SJSA1 (cell line): ENCODE data around the gene ACSL6. TPM values are rescaled to one million over a fixed set of nuclear protein-coding genes. Genes with fewer than 3 reads are reported as not detected.

Experiments used
- DNase-seq, 2 experiments: peaks; one replicate each; pipeline ENCODE4 v3.0.0-alpha.2; 2015 to 2020; ENCODE audit warnings: low spot score in 2 of 2, low read depth in 1 of 2
- H3K27ac ChIP-seq: fragments of 250-450 bp; sonication (Bioruptor Pico); 2 replicates; pipeline ENCODE4 v1.5.1; 2020; ENCODE audit warnings: mild to moderate bottlenecking, moderate library complexity
- H3K27me3 ChIP-seq: fragments of 250-450 bp; sonication (Bioruptor Pico); replicated peaks from 2 replicates; pipeline ENCODE4 v1.5.1; 2020; ENCODE audit warnings: mild to moderate bottlenecking, moderate library complexity
- H3K36me3 ChIP-seq: fragments of 250-450 bp; sonication (Bioruptor Pico); 2 replicates; pipeline ENCODE4 v1.5.1; 2020; ENCODE audit warnings: mild to moderate bottlenecking
- H3K4me1 ChIP-seq: fragments of 250-450 bp; sonication (Bioruptor Pico); replicated peaks from 2 replicates; pipeline ENCODE4 v1.6.1; 2021; ENCODE audit warnings: mild to moderate bottlenecking
- H3K4me3 ChIP-seq: fragments of 250-450 bp; sonication (Bioruptor Pico); 2 replicates; pipeline ENCODE4 v1.5.1; 2020; ENCODE audit warnings: mild to moderate bottlenecking
- H3K9me3 ChIP-seq: fragments of 250-450 bp; sonication (Bioruptor Pico); replicated peaks from 2 replicates; pipeline ENCODE4 v1.5.1; 2020; ENCODE audit warnings: mild to moderate bottlenecking
- total RNA-seq: library from RNA; depleted of rRNA; stranded (reverse); fragments of >200 nt; shearing (Covaris generic); gene quantifications from 2 replicates; pipeline ENCODE4 v1.2.3, GENCODE V29; 2014

Gene ACSL6
- total RNA-seq, 1 experiment from 2014 or later, result 0.03 TPM

DNA sequence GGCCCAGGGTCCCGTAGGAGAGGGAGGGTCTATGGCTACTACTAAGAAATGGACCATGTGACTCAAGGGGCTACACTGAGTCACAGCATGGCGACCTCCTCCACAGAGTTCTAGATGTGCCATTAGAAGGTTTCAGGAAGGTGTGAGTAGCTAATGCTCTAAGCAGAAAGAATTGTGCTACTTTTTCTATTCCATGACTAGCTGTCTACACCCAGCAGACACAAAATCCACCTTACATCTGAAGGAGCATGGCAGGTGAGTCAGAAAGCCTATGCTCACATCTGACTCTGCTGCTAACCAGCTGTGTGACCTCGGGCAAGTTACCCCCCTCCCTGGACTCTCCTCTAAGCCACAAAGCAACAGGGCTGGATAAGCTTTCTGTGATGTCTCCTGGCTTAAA lies 51.6 kb downstream of the ACSL6 start:
- Histone ChIP-seq H3K9me3 (no peaks in the 10 kb centered on the region), H3K36me3 (no peaks in the 10 kb centered on the region), H3K27me3 (no peaks in the 10 kb centered on the region), H3K4me1 (no peaks in the 10 kb centered on the region), H3K27ac (no peak overlapping the region), H3K4me3 (no peak overlapping the region)
- DNase-seq, result no peak

DNA sequence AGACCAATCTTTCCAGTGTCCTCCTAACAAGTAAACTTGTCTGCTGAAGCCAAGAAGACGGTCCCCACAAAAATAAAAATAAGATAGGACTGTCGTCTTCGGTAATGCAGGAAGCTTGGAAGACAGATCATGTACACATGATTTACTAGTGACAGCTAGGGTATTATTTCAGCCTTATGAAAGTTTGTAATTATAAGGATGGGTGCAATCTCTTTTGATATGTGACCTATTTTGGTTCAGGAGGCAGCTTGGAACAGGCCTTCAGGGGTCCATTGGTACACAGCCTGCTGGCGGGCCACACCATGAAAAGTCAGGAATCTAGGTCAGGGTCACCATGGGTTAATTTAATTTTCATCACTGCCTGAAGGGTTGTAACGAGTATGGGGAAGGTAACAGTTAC lies 52.3 kb downstream of the ACSL6 start:
- H3K27ac ChIP-seq, result no peak overlapping the region
- H3K4me1 ChIP-seq, result no peaks in the 10 kb centered on the region
- H3K4me3 ChIP-seq, result no peak overlapping the region
- DNase-seq, result no peak
- no peaks in the 10 kb centered on the region for H3K9me3 ChIP-seq
- no peaks in the 10 kb centered on the region for H3K27me3 ChIP-seq
- H3K36me3 ChIP-seq, result no peaks in the 10 kb centered on the region

DNA sequence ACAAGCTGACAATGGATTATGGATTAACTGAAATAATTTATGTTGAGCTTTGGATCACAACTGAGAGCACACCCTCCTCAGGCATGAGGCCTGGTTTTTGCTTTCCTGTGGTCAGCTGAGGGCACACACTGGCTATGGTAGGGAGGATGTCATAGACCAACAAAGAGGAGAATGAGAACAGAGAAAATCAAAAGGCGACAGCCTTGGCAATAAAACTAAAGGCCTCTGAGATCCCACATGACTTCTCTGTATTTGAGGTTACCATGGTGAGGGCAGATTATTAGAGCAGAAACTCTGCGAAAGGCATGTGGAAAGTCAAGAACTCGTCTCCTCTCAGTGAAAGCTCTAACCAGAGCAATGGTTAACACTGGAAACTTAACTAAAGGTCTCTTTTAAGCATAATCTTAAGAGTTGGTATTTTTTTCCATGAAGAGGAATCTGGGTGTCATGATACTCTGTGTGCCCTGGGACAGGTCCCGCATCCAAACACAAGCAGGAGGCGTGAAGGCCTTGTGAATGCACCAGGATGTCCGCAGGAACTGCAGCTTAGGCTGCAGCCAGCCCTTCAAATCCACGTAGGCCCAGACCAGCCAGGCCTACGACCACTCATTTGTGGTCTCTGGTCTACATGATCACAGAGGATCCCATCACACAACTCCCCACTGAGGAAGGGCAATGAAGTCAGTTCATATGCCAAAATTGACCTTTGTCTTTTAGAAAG lies 53.6 kb downstream of the ACSL6 start:
- H3K4me3 ChIP-seq, result no peak overlapping the region
- no peaks in the 10 kb centered on the region for H3K27me3 ChIP-seq
- H3K27ac ChIP-seq, result no peak overlapping the region
- no peaks in the 10 kb centered on the region for H3K36me3 ChIP-seq
- no peaks in the 10 kb centered on the region for H3K9me3 ChIP-seq
- no peaks in the 10 kb centered on the region for H3K4me1 ChIP-seq
- no peak for DNase-seq

DNA sequence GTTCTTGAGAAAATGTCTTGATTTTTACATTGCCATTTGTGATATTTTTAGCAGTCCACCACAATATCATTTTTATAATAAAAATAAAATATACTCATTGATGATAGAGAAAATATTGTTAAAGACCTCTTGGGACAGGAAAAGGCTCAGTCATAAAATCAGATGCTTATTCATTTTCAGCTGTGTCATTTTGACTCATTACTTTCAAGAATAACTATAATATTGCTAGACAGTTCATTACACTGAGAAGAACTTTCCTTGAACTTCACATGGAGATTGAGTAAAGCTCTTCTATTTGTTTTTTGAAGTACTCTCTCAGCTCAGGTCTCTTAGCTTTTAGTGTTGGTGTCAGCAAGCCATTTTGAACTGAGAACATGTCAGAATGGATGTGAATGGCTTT lies 57.5 kb downstream of the ACSL6 start:
- DNase-seq, result no peak
- no peaks in the 10 kb centered on the region for H3K9me3 ChIP-seq
- H3K4me3 ChIP-seq, result no peak overlapping the region
- no peak overlapping the region for H3K27ac ChIP-seq
- H3K36me3 ChIP-seq, result no peaks in the 10 kb centered on the region
- no peaks in the 10 kb centered on the region for H3K4me1 ChIP-seq
- H3K27me3 ChIP-seq, result no peaks in the 10 kb centered on the region; the same call in none of the 2 replicates

GRCh38 chr5:131952301-131952857 lies 59.1 kb downstream of the ACSL6 start:
- H3K27me3 ChIP-seq, result no peaks in the 10 kb centered on the region; the same call in none of the 2 replicates
- no peak overlapping the region for H3K27ac ChIP-seq
- no peak for DNase-seq

DNA sequence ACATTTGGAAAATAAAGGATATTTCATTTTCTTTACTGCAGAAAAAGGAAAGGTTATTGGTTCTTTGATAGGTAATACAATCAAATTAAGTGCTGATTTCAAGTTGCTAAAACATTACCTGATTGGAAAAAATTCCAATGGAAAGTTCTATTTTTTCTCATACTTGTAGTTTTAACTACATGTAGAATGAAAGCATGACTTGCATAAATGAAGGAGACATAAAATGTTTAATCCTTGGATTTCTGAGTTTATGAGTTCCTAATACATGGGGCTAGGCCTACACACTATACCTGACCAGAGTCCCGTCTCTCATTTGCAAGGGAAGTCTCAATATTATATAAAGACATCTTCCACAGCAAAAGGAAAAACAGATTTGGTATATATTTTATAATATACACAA lies 60.8 kb downstream of the ACSL6 start:
- no peak overlapping the region for H3K27ac ChIP-seq
- H3K27me3 ChIP-seq, result no peaks in the 10 kb centered on the region; the same call in none of the 2 replicates
- DNase-seq, result no peak
- H3K4me1 ChIP-seq, result no peaks in the 10 kb centered on the region
- H3K9me3 ChIP-seq, result no peaks in the 10 kb centered on the region
- no peaks in the 10 kb centered on the region for H3K36me3 ChIP-seq
- H3K4me3 ChIP-seq, result no peak overlapping the region

More at GRCh38 chr5:131952301-131952857, 59.1 kb downstream of the ACSL6 start:
- no peaks in the 10 kb centered on the region for H3K36me3 ChIP-seq
- H3K4me3 ChIP-seq, result no peak overlapping the region
- H3K9me3 ChIP-seq, result no peaks in the 10 kb centered on the region
- H3K4me1 ChIP-seq, result no peaks in the 10 kb centered on the region

DNA sequence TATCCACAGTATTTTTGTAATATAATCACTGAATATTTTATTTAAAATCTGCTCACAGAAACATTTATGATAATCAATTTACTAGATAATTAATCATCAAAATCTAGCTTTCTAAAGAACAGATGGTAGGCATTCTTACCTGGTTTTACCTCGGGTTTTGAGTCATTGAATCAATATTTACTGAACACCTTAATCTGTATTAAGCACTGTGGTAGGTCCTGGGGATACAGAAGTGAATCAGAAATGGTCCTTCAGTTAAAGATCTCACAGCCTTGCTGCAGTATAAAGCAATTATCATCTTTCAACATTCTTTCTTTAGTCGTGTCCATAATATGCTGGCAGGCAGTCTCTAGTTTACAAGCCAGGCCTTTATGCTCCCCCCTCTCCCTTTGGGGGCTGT lies 64.0 kb downstream of the ACSL6 start:
- Histone ChIP-seq H3K4me3 (no peak overlapping the region), H3K36me3 (no peaks in the 10 kb centered on the region), H3K4me1 (no peaks in the 10 kb centered on the region), H3K9me3 (no peaks in the 10 kb centered on the region), H3K27ac (no peak overlapping the region), H3K27me3 (no peaks in the 10 kb centered on the region; the same call in none of the 2 replicates)
- DNase-seq, result no peak

- no peaks in the 10 kb centered on the region for H3K9me3 ChIP-seq
- no peaks in the 10 kb centered on the region for H3K36me3 ChIP-seq
- H3K4me3 ChIP-seq, result no peak within 1 kb of the TSS
- no peak for DNase-seq
- H3K4me1 ChIP-seq, result no peaks in the 10 kb centered on the region
- H3K27ac ChIP-seq, result no peak within 1 kb of the TSS
- H3K27me3 ChIP-seq, result no peaks in the 10 kb centered on the region; the same call in none of the 2 replicates
Observed at GRCh38 chr5:131945551-131946168, 65.8 kb downstream of the ACSL6 start, which contains the start of gene MEIKIN. Gene MEIKIN, minus strand, starts transcription at chr5:131945663. Its CDS starts 158 bp downstream, at chr5:131945505.

DNA sequence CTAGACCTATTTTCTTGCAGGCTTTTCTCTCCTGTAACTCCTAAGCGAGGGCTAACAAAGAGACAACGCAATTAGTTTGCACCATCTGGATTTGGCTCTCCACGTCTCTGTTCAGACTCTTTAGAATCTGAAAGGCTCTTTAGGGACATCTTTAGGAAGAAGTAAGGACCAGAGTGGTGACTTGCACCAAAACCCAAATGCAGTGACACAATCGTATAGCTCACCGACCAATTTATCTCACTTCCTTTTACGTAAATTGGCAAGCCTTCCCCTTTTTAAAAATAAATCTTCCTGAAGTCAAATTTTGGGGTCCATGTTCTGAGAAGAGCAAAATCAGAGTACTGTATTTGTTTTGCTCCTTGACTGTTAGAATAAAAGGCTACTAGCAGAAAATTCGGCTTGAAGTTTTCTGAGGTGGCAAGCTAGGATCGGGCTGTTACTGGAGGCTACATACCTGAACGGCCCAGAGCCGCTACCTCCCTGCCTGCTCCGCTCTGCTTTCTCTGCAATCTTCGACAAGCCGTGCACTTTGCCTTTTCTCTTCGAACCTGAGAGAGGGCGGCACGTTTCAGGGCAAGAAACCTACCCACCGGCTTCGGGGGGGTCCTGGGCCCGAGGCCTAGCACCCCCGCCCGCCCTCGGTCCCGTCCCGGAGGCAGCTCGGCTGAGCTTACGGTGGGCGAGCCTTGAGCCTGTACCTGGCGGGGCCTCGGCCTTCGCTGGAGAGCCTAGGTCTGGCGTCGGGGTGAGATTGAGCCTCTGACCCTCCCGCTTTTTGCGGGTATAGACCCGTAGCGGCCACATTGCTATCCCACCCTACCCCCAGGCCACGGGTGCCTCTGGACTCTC lies 66.5 kb downstream of the ACSL6 start:
- DNase-seq, result no peak
- H3K27me3 ChIP-seq, result peaks cover 5% of the 10 kb centered on the region
- H3K9me3 ChIP-seq, result no peaks in the 10 kb centered on the region
- no peak overlapping the region for H3K27ac ChIP-seq
- H3K36me3 ChIP-seq, result no peaks in the 10 kb centered on the region
- no peaks in the 10 kb centered on the region for H3K4me1 ChIP-seq
- no peak overlapping the region for H3K4me3 ChIP-seq

GRCh38 chr5:131943916-131944315 lies 67.5 kb downstream of the ACSL6 start:
- H3K27me3 ChIP-seq, result peaks cover 10% of the 10 kb centered on the region
- H3K27ac ChIP-seq, result no peak overlapping the region
- H3K4me3 ChIP-seq, result no peak overlapping the region
- no peak for DNase-seq
- H3K9me3 ChIP-seq, result no peaks in the 10 kb centered on the region
- H3K4me1 ChIP-seq, result no peaks in the 10 kb centered on the region
- H3K36me3 ChIP-seq, result no peaks in the 10 kb centered on the region

GRCh38 chr5:131942016-131942415 lies 69.4 kb downstream of the ACSL6 start:
- DNase-seq, result no peak
- Histone ChIP-seq H3K27me3 (peaks cover 10% of the 10 kb centered on the region; the same call in 1 of the 2 replicates), H3K36me3 (no peaks in the 10 kb centered on the region), H3K9me3 (no peaks in the 10 kb centered on the region), H3K27ac (no peak overlapping the region), H3K4me1 (no peaks in the 10 kb centered on the region), H3K4me3 (no peak overlapping the region)

- no peak for DNase-seq
- Histone ChIP-seq H3K27ac (no peak overlapping the region), H3K36me3 (no peaks in the 10 kb centered on the region), H3K27me3 (peaks cover 10% of the 10 kb centered on the region; the same call in 1 of the 2 replicates), H3K4me1 (no peaks in the 10 kb centered on the region), H3K4me3 (no peak overlapping the region), H3K9me3 (no peaks in the 10 kb centered on the region)
Observed at GRCh38 chr5:131939690-131940345, 71.6 kb downstream of the ACSL6 start.

- Histone ChIP-seq H3K36me3 (no peaks in the 10 kb centered on the region), H3K27ac (no peak overlapping the region), H3K27me3 (0 out of 2 replicates have a peak, but pooled peaks cover 3% of the 10 kb centered on the region), H3K4me1 (no peaks in the 10 kb centered on the region), H3K4me3 (no peak overlapping the region), H3K9me3 (no peaks in the 10 kb centered on the region; the same call in 1 of the 2 replicates)
- DNase-seq, result no peak
Observed at GRCh38 chr5:131932235-131932634, 79.2 kb downstream of the ACSL6 start.
